NCI-H2081 treated with DMSO at 0.1 percent for 48 hours (cell line): ENCODE results near the gene DCAF6.
"Not testable (repeated sequence)": the region's sequence is repeated elsewhere in the genome, so short reads cannot be mapped to it uniquely, and the experiment has no call there.

Source experiments
- DNase-seq: peaks from one replicate; lab custom pipeline; 2025; lab: John Stamatoyannopoulos, UW

Gene DCAF6

GRCh38 chr1:167936068-167936929, at the start of gene DCAF6:
DCAF6 (plus strand) TSS chr1:167936683; CDS start chr1:167936912, 229 bp downstream.
- DNase-seq: peak; percentile 92

- not testable (repeated sequence) for DNase-seq
Observed at GRCh38 chr1:167887187-167887586, 49.3 kb upstream of the DCAF6 start.

DNA sequence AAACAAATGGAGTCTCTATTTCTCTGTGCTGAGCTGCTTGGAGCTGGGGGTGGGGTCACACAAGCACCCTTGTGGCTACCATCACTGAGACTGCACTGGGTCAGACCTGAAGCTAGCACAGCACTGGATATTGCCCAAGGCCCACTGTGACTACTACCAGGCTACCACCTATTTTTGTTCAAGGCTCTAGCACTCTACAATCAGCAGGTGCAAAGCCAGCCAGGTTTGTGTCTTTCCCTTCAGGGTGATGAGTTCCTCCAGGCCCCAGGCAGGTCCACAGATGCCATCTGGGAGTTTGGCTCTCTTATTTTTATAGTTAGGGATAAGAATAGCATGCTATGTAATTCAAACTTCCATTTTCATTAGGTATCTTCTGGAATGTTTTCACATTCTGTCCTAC, 46.1 kb upstream of the DCAF6 start:
- no peak for DNase-seq

DNA sequence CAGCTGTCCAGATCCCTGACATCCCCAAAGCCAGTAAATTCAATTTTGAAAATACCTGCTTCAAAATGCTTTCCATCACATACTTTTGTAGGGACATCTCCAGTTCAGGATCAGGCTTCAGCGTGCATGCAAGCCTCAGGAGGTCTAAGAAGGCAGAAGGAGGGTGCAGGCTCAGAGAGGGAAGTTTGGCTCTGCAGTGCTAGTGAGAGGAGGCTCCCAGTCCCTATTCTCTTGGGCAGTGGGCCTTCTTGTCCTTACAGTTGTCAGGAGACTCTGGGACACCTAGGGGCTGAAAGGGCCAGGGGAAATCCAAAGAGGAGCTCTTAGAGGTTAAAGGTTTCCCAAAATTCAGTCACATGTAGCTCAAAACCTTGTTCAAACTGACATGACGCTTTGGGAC, 42.7 kb upstream of the DCAF6 start:
- no peak for DNase-seq

DNA sequence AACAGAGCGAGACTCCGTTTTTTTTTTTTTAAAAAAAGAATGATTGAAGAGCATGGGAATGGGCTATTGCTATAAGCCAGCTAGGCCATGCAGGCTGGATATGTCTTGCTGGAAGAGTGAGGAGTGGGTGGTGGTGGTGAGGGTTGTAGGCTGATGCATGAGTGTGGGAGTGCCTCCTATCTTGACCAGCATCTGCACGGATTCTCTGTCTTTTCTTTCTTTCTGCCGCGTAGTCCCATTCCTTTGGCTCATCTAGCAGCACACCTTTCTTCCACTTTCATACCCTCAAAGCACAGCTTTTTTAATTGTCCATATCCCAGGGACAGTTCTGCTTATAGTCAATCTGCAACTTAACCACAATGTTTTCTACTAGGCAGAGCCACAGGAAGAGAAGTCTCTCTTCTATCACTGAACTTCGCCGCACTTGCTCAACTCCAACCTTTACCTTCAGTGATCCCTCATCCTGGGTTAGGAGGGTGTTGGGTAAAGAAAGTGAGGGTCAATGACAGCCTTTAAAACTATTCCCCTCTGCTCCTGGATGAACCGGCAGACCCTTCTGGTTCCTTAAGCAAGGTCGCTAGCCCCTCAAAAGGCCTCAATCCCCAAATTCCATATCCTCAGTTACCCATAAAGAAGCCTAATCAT, 37.8 kb upstream of the DCAF6 start:
- DNase-seq: no peak

- DNase-seq: no peak
Observed at GRCh38 chr1:167899253-167899681, 37.2 kb upstream of the DCAF6 start.

DNA sequence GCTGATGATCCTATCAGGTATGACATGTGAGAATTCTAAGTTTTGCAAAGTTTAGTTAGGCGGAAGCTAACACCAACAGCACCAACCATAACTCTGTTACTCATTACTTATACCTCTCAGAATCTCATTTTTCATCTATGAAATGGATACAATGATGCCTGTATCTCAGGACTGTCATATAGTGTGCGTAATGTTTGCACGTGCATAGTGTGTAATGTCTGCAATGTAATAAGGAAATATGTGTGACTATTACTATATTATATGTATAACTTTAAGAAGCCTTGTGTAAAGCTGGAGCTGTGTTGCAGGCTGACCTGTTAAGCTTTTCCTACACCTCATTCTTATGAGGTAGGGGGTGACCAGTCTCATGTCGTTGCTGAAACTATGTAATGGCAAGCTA, 35.6 kb upstream of the DCAF6 start:
- no peak for DNase-seq

DNA sequence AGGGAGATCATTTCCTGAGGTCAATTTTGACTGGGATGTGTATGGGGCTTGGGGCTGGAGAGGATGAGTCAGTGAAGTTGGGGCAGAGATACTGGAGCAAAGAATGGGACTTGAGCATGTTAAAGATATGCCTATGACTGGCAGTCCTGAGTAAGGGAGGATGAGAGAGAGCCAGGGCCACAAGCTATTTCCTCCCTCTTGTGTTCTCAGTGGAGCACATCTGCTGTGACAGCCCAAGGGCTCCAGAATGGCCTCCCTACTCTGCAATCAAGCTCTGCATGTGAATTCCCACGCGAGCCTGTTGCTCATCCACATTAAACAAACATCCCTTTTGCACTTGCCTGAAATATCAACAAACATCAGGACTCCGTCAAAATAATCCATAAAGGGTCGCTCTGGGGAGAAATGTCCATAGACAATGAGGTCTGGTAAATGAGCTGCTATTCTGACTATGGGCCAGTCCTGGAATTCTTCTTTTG, 31.8 kb upstream of the DCAF6 start:
- no peak for DNase-seq

DNA sequence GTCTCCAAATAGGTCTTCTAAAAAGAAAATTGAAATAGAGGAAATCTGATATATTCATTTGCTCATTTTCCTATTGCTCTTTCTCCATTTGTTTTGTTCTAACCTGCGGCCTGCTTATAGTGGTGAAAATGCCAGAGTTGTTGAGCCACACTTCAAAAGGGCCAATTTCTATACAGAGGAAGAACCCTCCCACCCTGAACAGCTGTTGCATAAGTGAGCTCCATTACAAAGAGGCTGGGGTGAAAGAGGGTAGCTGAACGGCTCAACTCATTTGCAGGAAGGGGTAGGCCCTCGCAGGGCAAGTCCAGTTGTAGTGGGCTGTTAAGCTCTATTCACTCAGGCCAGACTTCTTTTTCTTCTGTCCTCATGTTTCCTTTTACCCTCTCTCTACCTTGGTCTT, 31.3 kb upstream of the DCAF6 start:
- no peak for DNase-seq

- no peak for DNase-seq
Observed at GRCh38 chr1:167905671-167906070, 30.8 kb upstream of the DCAF6 start.

DNA sequence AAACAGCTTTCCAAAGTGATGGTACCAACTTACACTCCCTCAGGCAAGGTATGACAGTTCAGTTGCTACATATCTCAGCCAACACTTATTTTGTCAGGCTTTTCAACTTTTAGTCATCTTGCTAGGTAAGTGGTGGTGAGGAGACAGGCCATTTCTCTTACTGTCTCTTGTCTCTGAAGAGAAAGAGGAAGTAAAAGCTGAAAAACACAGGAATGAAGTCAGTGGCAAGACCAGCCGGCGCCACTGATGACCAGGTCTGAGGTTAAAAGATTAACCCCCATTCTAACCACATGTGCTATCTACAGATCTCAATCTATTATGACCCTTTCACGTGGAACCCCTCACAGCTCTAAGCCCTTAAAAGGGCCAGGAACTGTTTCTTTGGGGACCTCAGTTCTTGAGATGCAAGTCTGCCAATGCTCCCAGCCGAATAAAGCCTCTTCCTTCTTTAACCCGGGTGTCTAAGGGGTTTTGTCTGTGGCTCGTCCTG, 26.7 kb upstream of the DCAF6 start:
- no peak for DNase-seq

DNA sequence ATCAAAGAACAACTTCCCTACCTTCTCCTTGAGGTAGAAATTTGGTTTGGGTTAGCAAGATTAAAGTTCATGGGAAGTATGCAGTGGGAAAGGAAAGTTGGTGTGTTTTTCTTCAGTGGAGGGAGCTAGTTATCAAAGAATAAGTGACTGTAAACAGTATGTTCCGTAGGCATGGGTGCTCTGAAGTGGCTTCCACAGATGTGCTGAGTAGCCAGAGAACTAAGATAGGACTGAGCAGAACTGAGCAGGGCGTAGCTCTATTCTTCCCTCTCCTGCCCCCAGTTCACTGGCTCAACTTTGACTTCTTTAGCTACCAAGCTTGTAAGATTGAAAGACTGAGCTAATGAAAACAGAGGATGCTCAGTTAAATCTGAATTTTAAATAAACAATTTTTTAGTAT, 26.0 kb upstream of the DCAF6 start:
- no peak for DNase-seq

DNA sequence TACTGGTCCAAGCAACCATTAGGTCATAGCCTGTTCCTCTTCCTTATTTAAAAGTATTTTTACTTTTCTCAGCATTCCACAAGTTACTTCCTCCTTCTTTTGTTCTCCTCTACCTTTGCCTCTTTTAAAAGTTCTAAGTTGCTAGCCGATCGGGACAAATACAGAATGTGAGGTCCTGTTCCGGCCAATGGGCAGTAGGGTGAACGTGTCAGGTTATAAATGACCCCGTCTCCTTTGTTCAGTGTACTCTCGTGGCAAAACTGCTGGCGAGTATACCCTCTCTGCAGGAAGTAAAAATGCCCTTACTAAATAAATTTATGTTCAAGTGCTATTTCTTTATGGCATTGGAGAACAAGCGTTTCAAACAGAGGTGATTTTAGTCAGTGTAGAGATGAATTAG, 25.1 kb upstream of the DCAF6 start:
- no peak for DNase-seq

- DNase-seq: no peak
Observed at GRCh38 chr1:167912294-167912693, 24.2 kb upstream of the DCAF6 start.

DNA sequence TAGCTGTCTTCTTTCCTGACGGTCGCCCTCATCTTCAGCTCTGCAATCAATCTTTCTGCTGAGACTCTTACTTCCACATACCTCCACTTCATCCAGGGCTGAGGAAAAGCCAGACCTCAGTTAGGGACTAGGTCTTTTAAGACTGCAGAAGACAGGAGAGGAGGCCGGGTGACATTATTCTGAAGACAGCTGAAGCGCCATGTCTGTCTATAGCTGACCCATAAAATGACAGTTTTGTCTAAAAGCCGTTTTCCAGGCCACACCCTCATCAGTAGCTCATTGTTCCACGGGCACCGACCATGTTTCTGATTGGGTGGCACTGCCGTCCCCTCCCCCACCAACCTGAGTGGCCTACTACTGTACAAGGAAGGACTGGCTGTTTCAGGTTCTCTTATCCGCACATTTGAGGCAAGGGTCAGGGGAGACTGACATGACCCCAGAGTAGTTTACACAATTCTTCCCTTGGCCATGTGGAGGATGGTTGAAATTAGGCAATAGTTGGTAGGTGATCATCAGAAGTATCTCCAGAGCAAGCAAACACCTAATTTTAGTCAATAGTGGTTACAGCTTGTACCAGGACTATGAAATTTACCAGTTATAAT, 22.5 kb upstream of the DCAF6 start, which contains the start of gene ADCY10:
Gene ADCY10 (minus strand): TSS at position 240 of the 602 bp plus-strand sequence. CDS start 8,994 bp downstream, outside the sequence.
- DNase-seq: no peak

DNA sequence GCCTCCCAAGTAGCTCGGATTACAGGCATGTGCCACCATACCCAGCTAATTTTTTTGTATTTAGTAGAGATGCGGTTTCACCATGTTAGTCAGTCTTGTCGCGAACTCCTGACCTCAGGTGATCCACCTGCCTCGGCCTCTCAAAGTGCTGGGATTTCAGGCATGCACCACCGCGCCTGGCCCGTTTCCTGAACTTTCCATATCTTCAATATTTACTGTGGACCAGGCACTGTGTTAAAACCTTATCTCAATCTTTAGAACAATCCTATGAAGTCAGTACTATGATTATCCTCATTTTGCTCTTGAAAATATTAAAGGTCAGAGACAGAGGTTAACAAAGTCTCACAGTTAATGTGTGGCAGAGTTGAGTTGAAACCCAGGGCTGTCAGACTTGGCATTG, 20.9 kb upstream of the DCAF6 start:
- DNase-seq: no peak

DNA sequence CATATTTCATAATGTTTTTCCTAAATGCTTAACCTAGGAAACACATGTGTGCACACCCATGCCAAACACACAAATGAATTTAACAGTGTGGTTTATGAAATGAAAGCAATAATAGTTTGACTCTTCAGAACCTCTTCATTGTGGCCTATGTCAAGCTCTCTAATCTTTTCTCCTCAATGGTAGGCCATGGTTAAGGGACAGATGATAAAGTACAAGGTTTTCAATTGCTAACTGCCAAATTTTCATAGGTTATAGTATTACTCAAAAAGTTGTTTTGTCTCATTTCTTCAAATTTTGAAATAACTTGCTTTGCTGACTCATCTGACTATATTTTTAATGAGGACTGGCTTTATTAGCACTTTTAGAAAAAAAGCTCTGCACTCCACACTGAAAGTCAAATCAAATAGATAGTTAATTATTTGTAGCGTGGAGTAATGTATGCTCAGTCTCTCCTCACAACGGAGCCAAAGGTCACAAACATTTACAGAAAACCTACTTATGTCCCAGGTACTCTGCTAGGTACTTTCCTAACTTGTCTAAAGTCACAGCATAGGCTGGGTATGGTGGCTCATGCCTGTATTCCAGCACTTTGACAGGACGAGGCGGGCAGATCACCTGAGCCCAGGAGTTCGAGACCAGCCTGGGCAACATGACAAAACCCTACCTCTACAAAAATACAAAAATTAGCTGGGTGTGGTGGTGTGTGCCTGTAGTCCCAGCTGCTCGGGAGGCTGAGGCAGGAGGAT, 19.5 kb upstream of the DCAF6 start:
- no peak for DNase-seq

GRCh38 chr1:167922023-167922422, 14.5 kb upstream of the DCAF6 start:
- no peak for DNase-seq

- DNase-seq: no peak
Observed at GRCh38 chr1:167922611-167923074, 13.8 kb upstream of the DCAF6 start.

DNA sequence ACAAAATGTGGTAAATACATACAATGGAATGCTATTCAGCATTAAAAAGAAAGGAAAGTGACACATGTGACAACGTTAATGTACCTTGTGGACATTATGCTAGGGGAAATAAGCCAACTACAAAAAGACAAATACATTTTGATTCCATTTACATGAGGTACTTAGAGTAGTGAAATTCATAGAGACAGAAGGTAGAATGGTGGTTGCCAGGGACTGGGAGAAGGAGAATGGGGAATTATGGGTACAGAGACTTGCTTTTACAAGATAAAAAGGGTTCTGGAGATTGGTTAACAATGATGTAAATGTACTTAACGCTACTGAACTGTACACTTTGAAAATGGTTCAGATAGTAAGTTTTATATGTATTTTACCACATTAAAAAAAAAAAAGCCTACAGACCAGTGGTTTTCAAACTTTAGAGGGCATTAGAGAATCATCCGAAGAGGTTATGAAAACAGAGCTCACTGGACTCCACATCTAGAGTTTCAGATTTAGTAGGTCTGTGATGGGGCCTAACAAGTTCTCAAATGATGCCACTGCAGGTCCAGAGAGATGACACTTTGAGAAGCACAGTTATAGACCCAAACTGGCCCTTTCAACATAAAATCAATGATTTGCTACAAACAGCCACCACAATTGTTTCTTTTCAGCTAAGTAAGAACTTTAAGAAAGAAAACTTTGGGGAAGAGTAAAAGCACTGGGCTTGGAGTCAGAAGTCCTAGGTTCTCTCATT, 13.0 kb upstream of the DCAF6 start:
- DNase-seq: no peak

DNA sequence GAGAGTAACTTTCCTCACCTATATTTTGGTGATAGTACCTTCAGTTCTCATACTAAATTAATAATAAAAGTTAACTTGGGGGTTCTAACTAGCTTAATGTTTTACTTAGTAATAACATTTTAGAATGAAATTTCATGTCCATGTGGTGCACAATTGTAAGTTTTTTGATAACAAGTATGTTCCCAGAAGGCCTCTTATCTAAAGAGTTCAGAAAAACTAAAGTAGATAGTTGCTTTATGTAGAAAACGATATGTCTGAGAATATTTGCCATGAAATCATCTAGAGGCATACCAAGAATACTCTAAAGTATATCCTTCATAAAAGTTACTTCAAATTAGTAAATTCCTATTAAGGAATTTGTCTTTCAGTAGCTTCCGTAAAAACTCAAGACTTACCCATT, 12.4 kb upstream of the DCAF6 start:
- no peak for DNase-seq
